HG02588 (cell line): ENCODE data around the gene DEK.
A peak's percentile ranks its signal among the peaks of the same experiment; 100 is the strongest.
"Not testable (repeated sequence)": the region's sequence is repeated elsewhere in the genome, so short reads cannot be mapped to it uniquely, and the experiment has no call there.

Source experiments
- ATAC-seq: cut with Tn5 transposase; IDR thresholded peaks from one replicate; pipeline ENCODE4 v1.9.1; 2021; ENCODE audit warnings: mild to moderate bottlenecking, moderate library complexity; ENCODE audit not compliant: unreplicated experiment

The DEK gene, protein sequence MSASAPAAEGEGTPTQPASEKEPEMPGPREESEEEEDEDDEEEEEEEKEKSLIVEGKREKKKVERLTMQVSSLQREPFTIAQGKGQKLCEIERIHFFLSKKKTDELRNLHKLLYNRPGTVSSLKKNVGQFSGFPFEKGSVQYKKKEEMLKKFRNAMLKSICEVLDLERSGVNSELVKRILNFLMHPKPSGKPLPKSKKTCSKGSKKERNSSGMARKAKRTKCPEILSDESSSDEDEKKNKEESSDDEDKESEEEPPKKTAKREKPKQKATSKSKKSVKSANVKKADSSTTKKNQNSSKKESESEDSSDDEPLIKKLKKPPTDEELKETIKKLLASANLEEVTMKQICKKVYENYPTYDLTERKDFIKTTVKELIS

DNA sequence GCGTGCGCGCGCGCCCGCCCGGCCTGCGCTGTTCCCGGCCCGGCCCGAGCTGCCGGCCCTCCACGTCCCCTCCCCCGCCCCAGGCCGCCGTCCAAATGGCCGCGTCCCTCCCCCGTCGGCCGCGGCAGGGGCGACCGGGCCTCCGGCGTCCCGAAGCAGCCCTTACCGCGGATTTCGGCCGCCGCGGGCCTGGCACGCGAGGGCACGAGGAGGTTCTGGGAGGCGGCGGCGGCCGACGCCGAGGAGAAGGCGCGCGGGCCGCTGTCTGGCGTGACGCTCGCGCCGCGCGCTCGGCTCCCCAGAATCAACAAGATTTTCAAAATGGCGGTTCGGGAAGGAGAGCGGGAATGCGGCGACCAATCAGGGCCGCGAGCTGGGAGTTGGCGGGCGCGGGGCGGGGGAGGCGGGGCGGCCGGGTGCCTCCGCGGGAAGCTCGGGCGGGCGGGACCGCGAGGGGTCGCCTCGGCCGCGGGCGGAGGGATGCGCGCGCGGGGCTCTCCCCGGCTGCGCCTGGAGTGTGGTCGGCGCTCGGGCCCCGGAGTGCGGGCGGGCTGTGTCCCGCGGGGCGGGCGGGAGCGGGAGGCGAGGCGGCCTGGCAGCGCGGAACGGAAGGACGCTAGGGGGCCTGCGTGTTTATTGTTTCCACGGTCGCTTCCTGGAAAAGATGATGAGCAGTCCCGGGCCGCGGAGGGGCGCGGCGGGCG is at the start of gene DEK:
DEK (minus strand) TSS at position 312 of the 704 bp plus-strand sequence. CDS start 543 bp downstream, outside the sequence.
- peak; percentile 38 for ATAC-seq

DNA sequence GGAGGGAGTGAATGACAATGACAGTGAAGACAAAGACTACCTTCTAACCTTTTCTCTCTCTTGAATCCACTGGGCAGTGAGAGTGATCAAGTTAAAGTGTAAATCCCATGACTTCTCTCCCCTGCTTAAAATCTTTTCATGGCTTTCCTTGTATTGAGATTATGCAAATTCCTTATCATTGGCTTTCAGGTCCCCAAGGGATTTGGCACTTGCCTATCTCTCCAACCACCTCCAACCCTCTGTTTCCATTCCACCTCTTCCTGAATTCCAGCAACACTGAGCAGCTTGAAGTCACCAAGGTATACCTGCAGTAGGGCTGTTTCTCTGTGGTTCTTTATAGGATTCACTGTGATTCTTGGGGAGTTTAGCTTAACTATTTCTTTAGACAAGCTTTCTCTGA is 48.0 kb upstream of the DEK start:
- no peak for ATAC-seq

DNA sequence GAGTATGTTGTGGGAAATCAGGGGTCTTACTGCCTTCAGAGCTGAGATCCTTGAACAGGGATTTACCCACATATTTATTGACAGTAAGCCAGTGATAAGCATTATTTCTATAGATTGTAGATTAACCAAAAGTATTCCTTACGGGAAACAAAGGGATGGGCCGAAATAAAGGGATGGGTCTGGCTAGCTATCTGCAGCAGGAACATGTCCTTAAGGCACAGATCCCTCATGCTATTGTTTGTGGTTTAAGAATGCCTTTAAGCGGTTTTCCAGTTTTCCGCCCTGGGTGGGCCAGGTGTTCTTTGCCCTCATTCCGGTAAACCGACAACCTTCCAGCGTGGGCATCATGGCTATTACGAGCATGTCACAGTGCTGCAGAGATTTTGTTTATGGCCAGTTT is 45.7 kb upstream of the DEK start:
- not testable (repeated sequence) for ATAC-seq

DNA sequence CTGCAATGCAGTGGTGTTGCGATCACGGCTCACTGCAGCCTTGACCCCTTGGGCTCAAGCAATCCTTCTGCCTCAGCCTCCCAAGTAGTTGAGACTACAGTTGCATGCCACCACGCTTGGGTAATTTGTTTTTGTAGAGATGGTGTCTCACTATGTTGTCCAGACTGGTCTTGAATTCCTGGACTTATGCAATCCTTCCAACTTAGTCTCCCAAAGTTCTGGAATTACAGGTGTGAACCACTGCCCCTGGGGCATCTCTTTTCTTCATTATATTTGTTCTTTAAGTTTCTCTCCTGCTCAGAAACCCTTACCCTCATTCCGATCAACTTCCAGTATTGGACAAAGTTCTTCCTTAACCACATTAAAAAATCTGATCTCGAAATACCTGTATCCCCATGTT is 44.7 kb upstream of the DEK start:
- ATAC-seq: no peak

DNA sequence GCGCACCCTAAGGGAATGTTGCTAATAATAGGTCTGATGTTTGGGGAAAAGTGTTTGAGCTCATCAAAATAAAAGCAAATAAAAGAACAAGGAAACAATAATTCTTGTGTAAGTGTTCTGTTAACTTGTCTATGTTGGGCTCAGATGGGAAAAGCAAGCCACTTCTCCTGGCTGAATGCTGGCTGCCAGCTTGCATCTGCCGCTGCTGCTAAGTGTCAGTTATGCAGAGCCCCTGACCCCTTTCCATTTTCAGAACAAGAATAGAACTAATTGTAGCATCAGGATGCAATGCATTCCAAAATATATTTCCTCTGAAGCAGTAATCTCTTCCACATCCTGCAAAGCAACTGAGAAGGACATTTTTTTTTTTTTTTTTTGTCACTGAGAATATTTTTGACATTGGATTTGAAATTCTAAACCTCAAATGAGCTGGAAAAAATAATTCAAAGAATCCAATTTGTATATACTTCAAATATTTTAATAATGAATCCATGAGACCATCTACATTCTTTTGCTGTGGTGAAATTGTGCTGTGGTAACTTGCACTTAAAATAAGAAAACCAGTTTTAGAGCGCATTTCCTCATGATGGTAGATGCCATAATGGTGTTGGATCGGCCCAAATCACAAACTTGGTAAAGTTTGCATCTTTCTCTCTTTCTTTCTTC is 43.9 kb upstream of the DEK start:
- ATAC-seq: no peak

DNA sequence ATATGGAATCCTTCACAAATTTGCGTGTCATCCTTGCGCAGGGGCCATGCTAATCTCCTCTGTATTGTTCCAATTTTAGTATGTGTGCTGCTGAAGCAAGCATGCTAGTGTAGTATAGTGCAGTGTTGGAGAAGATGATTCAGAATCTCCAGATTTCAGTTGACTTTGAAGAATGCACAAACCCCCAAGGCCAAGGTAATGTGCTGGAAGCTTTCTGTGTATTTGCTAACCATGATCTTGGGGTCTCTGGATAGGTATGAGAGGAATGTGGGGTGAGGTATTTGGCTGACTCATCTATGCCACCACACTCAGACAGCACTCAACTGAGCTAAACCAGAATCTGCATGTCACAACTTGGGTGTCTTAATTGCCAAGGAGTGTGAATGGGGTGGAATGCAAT is 42.6 kb upstream of the DEK start:
- ATAC-seq: no peak

DNA sequence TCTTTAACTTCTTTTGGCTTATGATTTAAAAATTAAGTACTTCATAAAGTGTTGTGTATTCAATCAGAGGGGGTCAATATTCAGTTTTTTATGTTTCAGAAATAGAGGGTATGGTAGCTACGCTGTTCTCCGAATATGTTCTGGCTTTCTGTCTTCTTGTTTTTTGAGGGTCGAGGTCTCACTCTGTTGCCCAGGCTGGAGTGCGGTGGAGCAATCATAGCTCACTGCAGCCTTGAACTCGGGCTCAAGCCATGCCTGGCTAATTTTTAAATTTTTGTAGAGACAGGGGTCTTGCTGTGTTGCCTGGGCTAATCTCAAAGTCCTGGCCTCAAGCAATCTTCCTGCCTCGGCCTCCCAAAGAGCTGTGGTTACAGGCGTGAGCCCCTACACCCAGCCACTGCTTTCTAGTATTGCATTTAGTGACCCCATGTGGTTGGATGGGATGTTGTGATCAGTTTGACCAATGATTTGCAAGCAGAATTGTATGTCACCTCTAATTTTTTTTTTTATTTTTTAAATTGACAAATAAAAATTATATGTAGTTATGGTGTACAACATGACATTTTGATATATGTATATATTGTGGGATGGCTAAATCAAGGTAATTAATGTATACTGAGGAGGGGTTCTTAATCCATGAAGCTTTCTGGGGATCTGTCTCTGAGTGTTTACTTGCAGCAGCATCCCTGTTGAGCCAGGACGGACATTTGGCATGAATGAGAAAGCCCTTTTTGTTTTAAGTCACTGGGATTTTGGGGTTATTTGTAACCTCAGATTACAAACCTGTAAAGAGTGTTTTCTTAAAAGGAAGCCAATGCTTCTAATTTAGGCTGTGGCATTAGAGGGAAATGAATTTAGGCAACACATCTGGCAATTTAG is 38.5 kb upstream of the DEK start:
- no peak for ATAC-seq

DNA sequence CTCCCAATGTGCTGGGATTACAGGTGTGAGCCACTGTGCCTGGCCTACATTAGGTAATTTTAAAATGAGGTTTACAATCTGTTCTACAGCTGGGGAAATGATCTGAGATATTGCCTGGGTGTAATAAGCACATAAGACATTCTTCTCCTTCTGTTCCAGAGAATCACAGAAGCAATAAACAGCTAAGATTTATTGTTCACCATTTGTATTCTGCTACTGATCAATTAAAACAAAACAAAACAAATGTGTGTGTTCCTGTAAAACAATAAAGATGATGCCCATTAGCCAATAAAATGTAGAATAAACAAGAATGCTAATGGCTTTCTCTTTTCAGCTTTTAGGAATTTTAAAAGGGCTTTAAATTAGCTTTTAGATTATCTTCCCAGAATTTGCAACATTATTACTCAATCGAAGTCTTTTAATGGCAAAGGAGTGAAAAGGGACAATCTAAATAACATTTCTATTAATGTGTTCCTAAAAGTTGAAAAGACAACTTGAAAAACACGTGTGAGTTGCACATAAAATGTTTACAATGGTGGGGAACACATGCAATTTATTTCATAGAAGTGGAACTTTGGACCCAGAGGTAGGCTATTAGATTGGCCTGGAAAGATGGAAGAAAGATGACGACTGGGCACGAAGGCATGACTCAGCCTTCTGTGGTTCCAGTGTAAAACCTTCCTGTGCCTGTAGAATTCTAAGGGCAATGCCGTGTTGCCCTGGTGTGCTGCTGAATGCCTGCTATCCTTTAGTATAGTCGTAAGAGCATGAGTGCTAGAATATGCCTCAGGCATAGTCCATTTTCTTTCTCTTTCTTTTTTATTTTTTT is 29.0 kb upstream of the DEK start:
- ATAC-seq: no peak

DNA sequence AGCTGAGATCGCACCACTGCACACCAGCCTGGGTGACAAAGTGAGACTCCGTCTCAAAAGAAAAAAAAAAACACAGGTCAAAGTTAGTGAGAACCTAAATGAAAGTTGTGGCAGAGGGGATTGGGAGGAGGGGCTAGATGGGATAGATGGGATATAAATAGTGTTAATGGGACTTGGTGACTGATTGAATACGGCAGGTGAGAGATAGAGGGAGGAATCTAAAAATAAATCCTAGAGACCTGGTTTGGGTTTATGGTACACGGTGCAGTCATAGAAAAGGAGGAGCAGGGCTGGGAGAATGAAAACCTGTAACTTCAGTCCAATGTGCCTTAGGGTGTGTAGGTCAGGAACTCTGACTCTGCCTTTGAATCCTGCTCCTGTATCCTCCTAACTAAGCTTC is 25.0 kb upstream of the DEK start:
- no peak for ATAC-seq

DNA sequence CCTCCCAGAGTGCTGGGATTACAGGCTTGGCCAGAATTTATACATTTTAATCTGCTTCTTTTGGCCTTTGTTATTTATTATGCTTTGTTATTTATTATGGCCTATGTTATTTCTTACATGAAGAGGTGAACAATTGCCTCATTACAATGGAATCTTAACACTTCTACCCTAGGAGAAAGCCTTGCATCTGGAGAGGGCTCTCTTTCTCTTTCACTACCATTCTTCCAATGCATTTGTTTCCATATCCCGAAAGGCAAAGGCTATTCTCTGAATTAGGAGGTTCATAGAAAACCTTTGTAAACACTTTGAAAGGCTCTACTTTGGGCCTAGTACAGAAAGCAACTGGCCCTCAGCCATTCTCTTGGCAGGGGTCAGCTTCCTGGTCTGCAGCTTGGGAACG is 19.9 kb upstream of the DEK start:
- no peak for ATAC-seq

DNA sequence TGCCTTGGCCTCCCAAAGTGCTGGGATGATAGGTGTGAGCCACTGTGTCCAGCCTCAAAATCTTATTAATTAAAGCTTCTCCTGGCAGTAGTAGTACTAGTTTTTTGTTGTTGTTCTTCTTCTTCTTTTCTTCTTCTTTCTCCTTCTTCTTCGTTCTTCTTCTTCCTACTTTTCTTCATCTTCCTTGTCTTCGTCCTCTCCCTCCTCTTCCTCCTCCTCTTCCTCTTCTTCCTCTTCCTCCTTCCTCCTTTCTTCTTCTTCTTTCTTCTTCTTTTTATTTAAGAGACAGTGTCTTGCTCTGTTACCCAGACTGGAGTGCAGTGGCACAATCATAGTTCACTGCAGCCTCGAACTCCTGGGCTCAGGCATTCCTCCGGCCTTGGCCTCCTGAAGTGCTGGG is 17.2 kb upstream of the DEK start:
- ATAC-seq: no peak

DNA sequence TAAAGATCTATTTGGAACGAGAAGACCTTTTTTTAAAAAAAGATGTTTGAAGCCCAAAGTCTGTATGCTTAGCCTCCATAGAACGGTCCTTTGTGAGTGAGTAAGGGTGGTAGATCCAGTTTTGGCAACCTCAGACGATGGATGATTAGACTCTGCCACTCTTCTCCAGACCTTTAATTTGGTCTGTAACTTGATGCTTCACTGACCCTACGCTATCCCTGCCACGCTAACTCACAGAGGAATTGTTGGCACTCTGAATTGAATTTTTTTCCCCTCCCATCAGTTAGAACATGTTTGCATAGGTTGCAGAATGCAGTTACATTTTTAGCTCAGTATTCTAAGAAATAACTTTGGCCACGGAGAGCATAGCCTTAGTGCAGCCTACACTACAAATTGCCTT is 15.8 kb upstream of the DEK start:
- no peak for ATAC-seq

DNA sequence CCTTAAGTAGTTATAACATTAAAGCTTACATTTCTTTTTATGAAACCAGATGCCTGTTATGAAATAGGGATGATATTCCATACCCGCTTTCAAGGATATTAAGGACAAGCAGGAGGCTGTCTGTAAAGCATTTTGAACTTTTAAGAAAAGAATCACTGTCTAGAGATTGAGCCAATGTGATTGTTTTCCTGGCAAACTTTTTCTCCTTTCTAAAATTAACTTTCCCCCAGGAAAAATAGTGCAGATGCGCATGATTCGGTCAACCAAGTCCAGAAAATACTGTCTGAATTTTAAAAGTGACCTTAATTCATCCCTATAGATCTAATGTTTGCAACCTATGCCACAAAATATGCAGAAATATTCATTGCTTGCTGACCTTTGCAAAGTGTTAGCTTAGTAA is 15.1 kb upstream of the DEK start:
- ATAC-seq: no peak

DNA sequence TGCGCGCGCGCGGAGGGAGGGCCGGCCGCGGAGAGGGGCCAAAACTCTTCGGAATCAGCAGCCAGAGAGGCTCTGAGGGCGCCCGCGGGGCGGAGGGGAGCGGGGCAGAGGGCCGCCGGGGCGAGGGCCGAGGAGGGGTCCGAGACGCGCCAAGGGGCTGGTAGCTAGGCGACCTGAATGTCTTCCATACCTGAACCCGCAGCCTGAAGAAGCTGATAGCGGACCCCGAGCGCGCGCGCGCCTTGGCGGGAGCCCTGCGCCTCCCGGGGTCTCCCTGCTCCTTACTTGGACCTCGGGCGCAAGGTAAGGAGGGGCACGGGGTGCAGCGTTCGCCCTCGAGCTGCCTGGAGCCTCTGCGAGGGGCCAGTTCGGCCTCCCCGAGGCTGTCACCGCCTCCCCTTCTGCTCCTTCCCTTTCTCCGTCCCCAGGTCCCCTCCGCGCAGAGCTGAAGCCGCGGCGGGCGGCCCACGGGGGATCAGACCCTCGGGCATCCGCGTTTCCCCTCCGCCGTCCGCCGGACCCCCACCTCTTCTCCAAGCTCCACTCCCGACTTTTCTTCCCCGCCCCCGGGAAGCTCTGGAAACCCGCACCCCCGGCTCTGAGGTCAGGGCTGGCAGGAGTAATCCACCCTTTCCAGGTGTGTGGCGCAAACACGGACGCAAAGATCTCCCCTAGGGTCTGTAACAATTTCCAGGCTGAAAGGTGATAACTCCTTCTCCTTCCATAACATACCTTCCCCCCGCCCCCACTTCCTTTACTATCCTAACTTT is 13.1 kb upstream of the DEK start:
- no peak for ATAC-seq

DNA sequence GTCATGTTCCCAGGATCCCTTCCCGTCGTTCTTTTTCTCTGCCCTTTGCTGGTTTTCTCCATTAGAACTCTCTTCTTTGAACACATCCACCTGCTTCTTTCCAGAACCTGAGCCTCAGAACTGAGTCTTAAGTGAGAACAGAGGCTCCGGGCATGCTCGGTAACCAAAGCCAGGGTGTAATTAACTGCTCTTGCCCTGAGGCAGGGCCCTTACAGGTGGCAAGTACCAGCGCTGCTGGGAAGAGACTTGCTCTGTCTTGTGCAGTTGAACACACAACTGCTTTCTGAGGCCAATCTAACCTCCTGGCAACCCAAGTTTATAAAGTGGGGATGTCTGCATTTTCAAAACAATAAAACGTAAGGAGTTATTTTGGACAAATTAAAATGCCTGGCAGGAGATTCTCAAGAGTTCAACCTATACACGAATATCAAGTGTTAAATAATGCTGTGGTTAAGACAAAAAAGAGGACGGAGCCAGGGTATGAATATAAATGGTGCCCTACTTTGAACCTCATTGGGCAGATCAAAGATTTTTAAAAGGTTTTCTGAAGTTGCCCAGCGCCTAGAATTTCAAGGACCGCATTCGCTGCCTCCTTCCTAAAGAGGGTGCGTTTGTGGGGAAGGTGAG is 12.4 kb upstream of the DEK start:
- no peak for ATAC-seq

DNA sequence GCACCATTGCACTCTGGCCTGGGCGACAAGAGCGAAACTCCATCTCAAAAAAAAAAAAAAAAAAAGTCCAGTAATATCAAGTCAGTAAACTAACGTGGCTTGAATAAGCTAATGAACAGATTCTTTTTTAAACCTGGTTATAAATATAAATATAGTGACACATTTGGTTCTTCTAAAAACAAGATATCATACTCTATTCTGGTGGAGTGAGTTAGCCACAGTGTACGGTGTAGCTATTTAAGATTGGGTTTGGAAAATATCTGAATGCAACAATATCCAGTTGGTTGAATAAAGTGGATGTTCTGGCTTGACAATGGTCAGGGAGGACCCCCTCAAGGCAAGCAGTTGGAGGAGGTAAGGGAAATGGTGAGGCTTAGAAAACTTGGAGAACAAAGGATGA is 5.9 kb upstream of the DEK start:
- ATAC-seq: no peak

DNA sequence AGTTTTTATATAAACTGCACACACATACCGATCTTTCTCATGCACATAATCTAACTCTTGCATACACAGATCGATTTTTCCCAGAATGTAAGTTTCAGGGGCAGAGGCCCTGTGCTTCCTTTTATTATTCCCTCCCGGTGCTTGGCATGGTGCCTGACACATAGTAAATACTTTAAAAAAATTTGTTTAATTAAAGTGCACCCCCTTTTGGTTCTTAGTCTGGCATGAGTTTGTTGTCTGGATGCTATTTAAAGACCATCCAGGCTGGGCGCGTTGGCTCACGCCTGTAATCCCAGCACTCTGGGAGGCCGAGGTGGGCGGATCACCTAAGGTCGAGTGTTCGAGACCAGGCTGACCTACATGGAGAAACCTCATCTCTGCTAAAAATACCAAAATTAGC is 5.4 kb upstream of the DEK start:
- ATAC-seq: no peak

DNA sequence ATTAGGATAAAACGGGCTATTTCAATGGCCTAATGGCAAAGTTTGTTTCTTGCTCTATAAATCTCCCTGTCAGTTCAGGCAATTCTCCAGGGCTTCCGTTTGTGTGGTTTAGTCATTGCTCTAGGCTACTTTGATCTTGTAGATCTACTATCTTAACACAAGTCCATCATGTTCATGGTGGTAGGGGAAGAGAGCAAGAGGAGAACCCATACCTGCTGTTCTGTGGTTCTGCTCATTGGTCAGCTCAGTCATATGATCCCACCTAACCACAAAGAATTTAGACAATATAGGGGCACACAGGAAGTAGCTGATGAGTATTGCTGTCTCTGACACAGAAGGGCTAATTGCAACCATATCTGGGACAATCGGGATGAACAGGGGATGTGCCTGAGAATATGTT is 4.9 kb upstream of the DEK start:
- no peak for ATAC-seq

DNA sequence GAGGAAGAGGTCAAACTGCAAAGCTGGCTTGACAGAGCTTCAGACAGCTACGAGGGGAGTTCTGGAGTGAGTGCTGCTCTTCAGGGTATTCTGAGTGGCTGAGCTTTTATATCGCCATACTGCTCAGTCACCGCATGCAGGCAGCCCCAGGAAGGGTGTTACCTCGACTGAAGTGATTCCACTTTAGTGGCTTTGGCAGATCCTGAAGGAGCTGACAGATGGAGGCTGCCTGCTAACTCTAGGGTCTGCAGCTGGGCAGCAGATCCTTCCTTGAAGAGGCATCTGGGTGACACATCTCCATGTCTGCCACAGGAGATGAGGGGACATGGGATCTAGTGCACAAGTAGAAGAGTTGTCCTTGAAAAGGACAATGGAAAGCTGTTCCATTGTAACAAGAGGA is 3.7 kb upstream of the DEK start:
- no peak for ATAC-seq
